MCF 10A (cell line): ENCODE results near the gene POLR1A. TPM values are rescaled to one million over a fixed set of nuclear protein-coding genes. Genes with fewer than 3 reads are reported as not detected.

Experiments used
- BruUV-seq: library from RNA; stranded (reverse); fragments of 400-500 nt; replicated peaks from 2 replicates; lab custom pipeline; 2021; lab: Mats Ljungman, UMichigan
- CTCF ChIA-PET: fragments of 300-600 bp; sonication (Branson Sonifier 250); formaldehyde crosslinking; extraction: SDS; loops from one replicate; lab custom pipeline; 2021; ENCODE audit warnings: antibody characterized with exemption, inconsistent platforms; lab: Yijun Ruan, JAX
- POLR2A ChIA-PET: fragments of 300-600, 350-650 bp; sonication (Branson Sonifier 250); formaldehyde crosslinking; extraction: SDS; loops from one replicate; lab custom pipeline; 2020; ENCODE audit warnings: antibody characterized with exemption, inconsistent platforms; lab: Yijun Ruan, JAX
- DNase-seq: peaks from one replicate; pipeline ENCODE4 v3.0.0-alpha.2; 2018; ENCODE audit not compliant: unreplicated experiment
- H3K27ac Mint-ChIP-seq: one replicate; pipeline ENCODE4 v1.8.0; 2022; ENCODE audit warnings: mild to moderate bottlenecking, low read depth, mixed read lengths; ENCODE audit not compliant: unreplicated experiment
- H3K27me3 Mint-ChIP-seq: one replicate; pipeline ENCODE4 v1.8.0; 2022; ENCODE audit warnings: mixed read lengths; ENCODE audit not compliant: insufficient read depth, unreplicated experiment
- H3K36me3 Mint-ChIP-seq: one replicate; pipeline ENCODE4 v1.8.0; 2022; ENCODE audit warnings: mild to moderate bottlenecking, moderate library complexity, mixed read lengths; ENCODE audit not compliant: insufficient read depth, unreplicated experiment
- H3K4me1 Mint-ChIP-seq: one replicate; pipeline ENCODE4 v1.8.0; 2022; ENCODE audit warnings: mixed read lengths; ENCODE audit not compliant: insufficient read depth, unreplicated experiment
- H3K4me3 Mint-ChIP-seq: one replicate; pipeline ENCODE4 v1.8.0; 2022; ENCODE audit warnings: mild to moderate bottlenecking, moderate library complexity, mixed read lengths; ENCODE audit not compliant: unreplicated experiment
- H3K9me3 Mint-ChIP-seq: one replicate; pipeline ENCODE4 v1.8.0; 2022; ENCODE audit warnings: mixed read lengths; ENCODE audit not compliant: unreplicated experiment
- CTCF ChIP-seq: fragments of 200-600 bp; IDR thresholded peaks from one replicate; pipeline ENCODE4 v1.8.0; 2022; ENCODE audit warnings: antibody characterized with exemption, mild to moderate bottlenecking; ENCODE audit not compliant: unreplicated experiment
- intact Hi-C: fragments of 100-400 bp; cut with micrococcal nuclease; formaldehyde crosslinking; loops from 2 replicates; pipeline ENCODE4 v1.14.1; 2022
- total RNA-seq: library from RNA; stranded (reverse); gene quantifications from 2 replicates; pipeline ENCODE4 v1.2.3, GENCODE V29; 2022

Gene POLR1A
- total RNA-seq, 1 experiment from 2014 or later, result 52.7 TPM

- no peaks in the 10 kb centered on the region for H3K4me1 Mint-ChIP-seq
- no peak overlapping the region for H3K4me3 Mint-ChIP-seq
- no peak for DNase-seq
- no peak overlapping the region for H3K27ac Mint-ChIP-seq
- no peak for TF ChIP-seq CTCF
- intact Hi-C loops, result no loop called here
- POLR2A ChIA-PET, result interaction anchor here (1.2 kb wide), 1 partner anchor 243 kb away, joined by 3 read pairs; no protein-coding TSS in a partner anchor
- H3K27me3 Mint-ChIP-seq, result no peaks in the 10 kb centered on the region
- H3K9me3 Mint-ChIP-seq, result no peaks in the 10 kb centered on the region
- BruUV-seq, result no TSS peak
- peaks cover 68% of the 10 kb centered on the region for H3K36me3 Mint-ChIP-seq
- CTCF ChIA-PET, result interaction anchor here (0.7 kb wide), 1 partner anchor 44 kb away, joined by 3 read pairs; no protein-coding TSS in a partner anchor
Measured at GRCh38 chr2:86074811-86075210, 30.9 kb downstream of the POLR1A start.

GRCh38 chr2:86074256-86074655 lies 31.4 kb downstream of the POLR1A start:
- Mint-ChIP-seq H3K27ac (no peak overlapping the region), H3K27me3 (no peaks in the 10 kb centered on the region), H3K4me3 (no peak overlapping the region), H3K36me3 (peaks cover 74% of the 10 kb centered on the region), H3K9me3 (no peaks in the 10 kb centered on the region), H3K4me1 (no peaks in the 10 kb centered on the region)
- no TSS peak for BruUV-seq
- no peak for DNase-seq
- intact Hi-C loops, result no loop called here
- ChIA-PET CTCF (interaction anchor here (0.7 kb wide), 1 partner anchor 45 kb away, joined by 3 read pairs; no protein-coding TSS in a partner anchor), POLR2A (interaction anchor here (1.2 kb wide), 1 partner anchor 242 kb away, joined by 3 read pairs; no protein-coding TSS in a partner anchor)
- TF ChIP-seq CTCF, result no peak

- no peaks in the 10 kb centered on the region for H3K9me3 Mint-ChIP-seq
- no TSS peak for BruUV-seq
- intact Hi-C loops, result no loop called here
- ChIA-PET POLR2A (interaction anchor here (0.6 kb wide), 1 partner anchor 23 kb away, joined by 3 read pairs; no protein-coding TSS in a partner anchor), CTCF (interaction anchor here (0.6 kb wide), 1 partner anchor 244 kb away, joined by 3 read pairs; no protein-coding TSS in a partner anchor)
- H3K36me3 Mint-ChIP-seq, result peaks cover 70% of the 10 kb centered on the region
- no peak overlapping the region for H3K4me3 Mint-ChIP-seq
- H3K4me1 Mint-ChIP-seq, result no peaks in the 10 kb centered on the region
- H3K27ac Mint-ChIP-seq, result peak overlapping the region; percentile 42
- no peak for TF ChIP-seq CTCF
- H3K27me3 Mint-ChIP-seq, result no peaks in the 10 kb centered on the region
- DNase-seq, result no peak
Measured at GRCh38 chr2:86073225-86073624, 32.5 kb downstream of the POLR1A start.

- Mint-ChIP-seq H3K36me3 (peaks cover 69% of the 10 kb centered on the region), H3K27ac (peak overlapping the region; percentile 42), H3K27me3 (no peaks in the 10 kb centered on the region), H3K4me3 (no peak overlapping the region), H3K4me1 (no peaks in the 10 kb centered on the region), H3K9me3 (no peaks in the 10 kb centered on the region)
- ChIA-PET POLR2A (interaction anchor here (0.7 kb wide), 2 partner anchors 176 to 183 kb away, joined by 3 read pairs; no protein-coding TSS in a partner anchor), CTCF (interaction anchor here (0.6 to 2.0 kb wide), 3 partner anchors 8 to 245 kb away, joined by 3 to 9 read pairs (median 7); no protein-coding TSS in a partner anchor)
- no peak for TF ChIP-seq CTCF
- no TSS peak for BruUV-seq
- intact Hi-C loops, result no loop called here
- DNase-seq, result peak; percentile 73
Measured at GRCh38 chr2:86072271-86072858, 33.3 kb downstream of the POLR1A start.
